Kidney (tissue), 14 donors: ENCODE data around the gene TIAM2. TPM values are rescaled to one million over a fixed set of nuclear protein-coding genes. Genes with fewer than 3 reads are reported as not detected.

ENCODE experiments used
- DNase-seq, 5 donors: peaks; one replicate each; pipeline ENCODE4 v3.0.0-alpha.2; 2013 to 2020
- FAIRE-seq: peaks from 2 replicates; lab custom pipeline; 2012; peaks lifted over from hg19 to GRCh38; lab: Jason Lieb, UNC
- H3K27ac ChIP-seq, 2 donors: one replicate each; pipeline ENCODE4 v1.7.0; 2013; ENCODE audit warnings: low read depth in 2 of 2, low read length in 2 of 2, inconsistent platforms in 1 of 2
- H3K27me3 ChIP-seq: one replicate; pipeline ENCODE4 v1.7.1; 2013; ENCODE audit warnings: low read length, inconsistent platforms; ENCODE audit not compliant: control insufficient read depth, insufficient read depth
- H3K36me3 ChIP-seq, 3 donors: one replicate each; pipeline versions ENCODE4 v1.7.0 to v1.7.1; 2013; ENCODE audit warnings: low read length in 3 of 3, control low read depth in 1 of 3, inconsistent platforms in 1 of 3; ENCODE audit not compliant: insufficient read depth in 3 of 3, control insufficient read depth in 2 of 3
- H3K4me1 ChIP-seq, 3 donors: one replicate each; pipeline versions ENCODE4 v1.7.0 to v1.7.1; 2013; ENCODE audit warnings: low read length in 3 of 3, inconsistent platforms in 1 of 3, low read depth in 1 of 3; ENCODE audit not compliant: control insufficient read depth in 2 of 3, insufficient read depth in 2 of 3
- H3K4me3 ChIP-seq, 3 donors: one replicate each; pipeline versions ENCODE4 v1.7.0 to v1.8.1; 2013; ENCODE audit warnings: low read length in 3 of 3, control low read depth in 1 of 3, inconsistent platforms in 1 of 3
- H3K9ac ChIP-seq, 3 donors: one replicate each; pipeline versions ENCODE4 v1.7.0 to v1.7.1; 2013; ENCODE audit warnings: low read length in 3 of 3, control low read depth in 1 of 3, inconsistent platforms in 1 of 3
- H3K9me3 ChIP-seq, 3 donors: one replicate each; pipeline versions ENCODE4 v1.7.0 to v1.7.1; 2013; ENCODE audit warnings: low read length in 3 of 3, control low read depth in 1 of 3, inconsistent platforms in 1 of 3; ENCODE audit not compliant: control insufficient read depth in 2 of 3, insufficient read depth in 1 of 3
- intact Hi-C: fragments of 100-400 bp; cut with DNase I; formaldehyde crosslinking; loops from one replicate; pipeline ENCODE4 v1.11.1; 2022
- polyA plus RNA-seq: library from polyadenylated mRNA; stranded (reverse); fragments of 350-450 nt; fragmentation: Illumina TruSeq; extraction: RNeasy Lipid Tissue Mini Kit (QIAGEN cat#74804); gene quantifications from one replicate; pipeline ENCODE4 v1.2.3, GENCODE V29; 2014; ENCODE audit warnings: low read depth, low replicate concordance; ENCODE audit not compliant: insufficient read depth
- total RNA-seq: library from RNA; stranded (reverse); fragmentation: NEBNext Ultra II Directional; extraction: Animal tissue kit (Norgen Biotek cat#: 25700); gene quantifications from one replicate; pipeline ENCODE4 v1.2.1, GENCODE V29; 2021
- TF ChIP-seq, protein P1 (sequence below): IDR thresholded peaks from 3 replicates; pipeline ENCODE4 v1.5.1; 2012; ENCODE audit warnings: mild to moderate bottlenecking, moderate library complexity, borderline replicate concordance; ENCODE audit not compliant: insufficient read depth; ENCODE audit errors: extremely low read depth
- donor health status: control.
- donor health status: control.
- donor health status: control.
- donor health status: control.
- donor health status: control.
- donor health status: DM: yes; HTN: yes; CAD: no.
- donor health status: Normal renal cell carcinoma (clear cell type).

Gene TIAM2
- total and polyA plus RNA-seq, 2 donors from 2014 or later: 6.8 to 7.6 TPM

DNA sequence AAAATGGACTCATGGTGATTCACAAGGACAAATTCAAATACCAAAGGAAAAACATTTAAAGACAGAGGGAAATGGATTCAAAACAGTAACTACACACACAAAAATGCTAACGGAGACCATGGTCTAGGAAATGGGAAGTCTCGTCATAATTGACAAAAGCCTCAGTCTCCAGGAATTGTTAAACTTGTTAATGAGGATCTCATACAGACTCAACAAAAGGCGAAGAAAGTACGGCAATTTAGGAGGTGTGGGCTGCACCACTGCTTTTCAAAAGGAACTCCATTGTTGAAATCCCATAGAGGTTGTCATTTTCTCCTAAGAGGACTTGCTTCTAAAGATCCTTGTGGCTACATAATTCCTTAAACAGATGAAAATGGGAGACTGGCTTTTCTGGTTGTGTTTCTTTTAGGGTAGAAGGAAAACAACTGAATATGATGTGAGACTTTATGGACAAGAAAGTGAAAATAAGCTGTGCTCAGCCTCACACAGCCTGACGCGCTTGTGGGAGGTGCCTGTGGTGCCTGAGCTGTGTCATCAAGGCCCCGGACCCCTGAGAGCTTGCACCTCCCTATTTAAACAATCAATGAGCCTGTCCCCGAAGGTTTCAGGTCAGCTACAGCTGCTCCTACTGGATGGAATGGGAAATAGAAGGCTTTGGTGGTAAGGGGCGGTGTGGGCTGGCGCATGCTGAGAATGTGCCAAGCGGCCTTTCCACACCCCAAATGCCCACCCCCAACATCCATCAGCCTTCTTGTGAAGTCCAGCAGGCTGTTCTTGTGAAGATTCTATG is 266.2 kb downstream of the TIAM2 start:
- H3K9me3 ChIP-seq: no peaks in the 10 kb centered on the region
- H3K4me1 ChIP-seq: no peaks in the 10 kb centered on the region
- FAIRE-seq (no peak), DNase-seq (no peak)
- no peak overlapping the region for H3K27ac ChIP-seq
- H3K9ac ChIP-seq: no peak overlapping the region
- peaks cover 3 to 21% (median 14%) of the 10 kb centered on the region in 3 donors for H3K36me3 ChIP-seq
- intact Hi-C loops: no loop called here
- no peak overlapping the region for H3K4me3 ChIP-seq
- no peaks in the 10 kb centered on the region for H3K27me3 ChIP-seq
- TF ChIP-seq, protein P1, sequence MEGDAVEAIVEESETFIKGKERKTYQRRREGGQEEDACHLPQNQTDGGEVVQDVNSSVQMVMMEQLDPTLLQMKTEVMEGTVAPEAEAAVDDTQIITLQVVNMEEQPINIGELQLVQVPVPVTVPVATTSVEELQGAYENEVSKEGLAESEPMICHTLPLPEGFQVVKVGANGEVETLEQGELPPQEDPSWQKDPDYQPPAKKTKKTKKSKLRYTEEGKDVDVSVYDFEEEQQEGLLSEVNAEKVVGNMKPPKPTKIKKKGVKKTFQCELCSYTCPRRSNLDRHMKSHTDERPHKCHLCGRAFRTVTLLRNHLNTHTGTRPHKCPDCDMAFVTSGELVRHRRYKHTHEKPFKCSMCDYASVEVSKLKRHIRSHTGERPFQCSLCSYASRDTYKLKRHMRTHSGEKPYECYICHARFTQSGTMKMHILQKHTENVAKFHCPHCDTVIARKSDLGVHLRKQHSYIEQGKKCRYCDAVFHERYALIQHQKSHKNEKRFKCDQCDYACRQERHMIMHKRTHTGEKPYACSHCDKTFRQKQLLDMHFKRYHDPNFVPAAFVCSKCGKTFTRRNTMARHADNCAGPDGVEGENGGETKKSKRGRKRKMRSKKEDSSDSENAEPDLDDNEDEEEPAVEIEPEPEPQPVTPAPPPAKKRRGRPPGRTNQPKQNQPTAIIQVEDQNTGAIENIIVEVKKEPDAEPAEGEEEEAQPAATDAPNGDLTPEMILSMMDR: no peak

DNA sequence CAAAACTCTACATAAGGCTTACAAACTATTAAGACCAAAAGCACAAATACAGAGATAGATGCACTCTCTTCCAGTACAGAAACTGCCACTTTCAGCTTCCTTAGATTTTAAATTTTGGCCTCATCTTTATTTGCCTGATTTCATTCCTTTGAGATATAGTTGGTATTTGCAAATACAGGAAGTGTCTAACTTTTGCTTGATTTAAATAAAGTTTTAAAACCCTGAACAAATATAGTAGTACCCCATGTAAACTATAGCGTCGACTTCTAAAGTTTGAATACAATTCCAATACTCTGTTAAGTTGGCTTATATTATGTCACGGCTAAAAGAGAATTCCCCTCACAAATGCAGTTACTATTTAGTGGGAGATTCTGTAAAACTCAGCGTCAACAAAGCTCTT is 267.5 kb downstream of the TIAM2 start:
- Histone ChIP-seq H3K9me3 (no peaks in the 10 kb centered on the region), H3K27ac (no peak overlapping the region), H3K27me3 (no peaks in the 10 kb centered on the region), H3K9ac (no peak overlapping the region), H3K4me1 (no peaks in the 10 kb centered on the region), H3K36me3 (peaks cover 3 to 17% (median 9%) of the 10 kb centered on the region in 3 donors), H3K4me3 (no peak overlapping the region)
- intact Hi-C loops: no loop called here
- DNase-seq (no peak), FAIRE-seq (no peak)
- TF ChIP-seq, protein P1: no peak

DNA sequence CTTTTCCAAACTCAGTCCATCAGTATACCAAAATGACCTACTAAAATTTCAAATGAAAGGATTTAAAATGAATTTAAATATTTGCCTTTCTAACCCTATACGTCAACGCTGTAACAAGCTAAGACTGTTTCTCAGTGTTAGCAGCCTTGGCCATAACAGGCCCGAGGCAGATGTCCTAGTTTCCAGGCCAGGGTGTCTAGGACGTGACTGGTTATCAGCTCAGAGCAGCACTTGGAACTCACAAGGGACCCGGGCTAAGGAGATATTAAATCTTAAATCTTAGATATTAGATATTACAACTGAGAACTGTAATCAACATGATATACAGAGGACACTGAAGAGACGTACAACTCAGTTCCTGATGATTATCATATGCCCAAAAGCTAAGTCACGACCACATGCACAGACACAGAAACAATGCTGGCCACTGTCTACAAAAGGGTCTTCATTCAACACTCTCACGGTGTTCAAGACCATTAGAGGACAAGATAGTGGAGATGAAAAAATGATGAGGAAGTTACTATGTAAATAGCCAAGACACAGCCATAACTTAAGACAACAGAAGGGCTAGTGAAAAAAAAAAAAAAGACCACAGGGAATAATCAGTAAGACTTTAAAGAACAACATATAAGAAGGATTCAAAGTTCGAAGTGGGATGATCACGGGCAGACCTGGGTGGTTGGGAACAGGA is 268.4 kb downstream of the TIAM2 start, which contains the start of gene CLDN20:
Gene CLDN20 (plus strand): TSS at position 641 of the 691 bp plus-strand sequence. CDS start 11,707 bp downstream, outside the sequence.
- no peaks in the 10 kb centered on the region for H3K27me3 ChIP-seq
- peaks cover 3 to 17% (median 9%) of the 10 kb centered on the region in 3 donors for H3K36me3 ChIP-seq
- H3K4me3 ChIP-seq: no peak within 1 kb of the TSS
- no peak within 1 kb of the TSS for H3K27ac ChIP-seq
- H3K9me3 ChIP-seq: no peaks in the 10 kb centered on the region
- intact Hi-C loops: no loop called here
- DNase-seq (no peak), FAIRE-seq (no peak)
- no peaks in the 10 kb centered on the region for H3K4me1 ChIP-seq
- TF ChIP-seq, protein P1: no peak
- H3K9ac ChIP-seq: no peak within 1 kb of the TSS
